ENCODE results near the gene ZNF792.
"Not testable (repeated sequence)": the region's sequence is repeated elsewhere in the genome, so short reads cannot be mapped to it uniquely, and the experiment has no call there.

Gene ZNF792

GRCh38 chr19:34994286-34994642, 30.2 kb upstream of the ZNF792 start:
- TF ChIP-seq CTCF (IDR thresholded peaks at IDR 0.05; ENCODE audit: low read depth, low read length) (no peak), POLR2A (IDR thresholded peaks at IDR 0.05; ENCODE audit: extremely low read depth, insufficient read length) (no peak), MAX (IDR thresholded peaks at IDR 0.05; ENCODE audit: low read depth, low read length) (no peak), MYC (IDR thresholded peaks at IDR 0.05; ENCODE audit: low read depth, low read length) (no peak)
- no peak overlapping the region for H3K4me3 ChIP-seq (ENCODE audit: low read depth, low read length)
- DNase-seq (ENCODE audit: low read depth), result no peak

- H3K4me3 ChIP-seq (ENCODE audit: low read depth, low read length); DNase-seq (ENCODE audit: low read depth): not testable (repeated sequence)
Measured at GRCh38 chr19:34992582-34992981, 28.6 kb upstream of the ZNF792 start.

GRCh38 chr19:34991542-34992333, 27.7 kb upstream of the ZNF792 start:
- no peak overlapping the region for H3K4me3 ChIP-seq (ENCODE audit: low read depth, low read length)
- DNase-seq (ENCODE audit: low read depth), result no peak
- no peak for TF ChIP-seq MYC (IDR thresholded peaks at IDR 0.05; ENCODE audit: low read depth, low read length)
- TF ChIP-seq MAX (IDR thresholded peaks at IDR 0.05; ENCODE audit: low read depth, low read length), result no peak
- no peak for TF ChIP-seq CTCF (IDR thresholded peaks at IDR 0.05; ENCODE audit: low read depth, low read length)
- TF ChIP-seq POLR2A (IDR thresholded peaks at IDR 0.05; ENCODE audit: extremely low read depth, insufficient read length), result no peak

- no peak for DNase-seq (ENCODE audit: low read depth)
Measured at GRCh38 chr19:34990578-34991192, 26.7 kb upstream of the ZNF792 start.

GRCh38 chr19:34989298-34989697, 25.3 kb upstream of the ZNF792 start:
- H3K4me3 ChIP-seq (ENCODE audit: low read depth, low read length), result no peak overlapping the region

More at GRCh38 chr19:34990578-34991192, 26.7 kb upstream of the ZNF792 start:
- no peak overlapping the region for H3K4me3 ChIP-seq (ENCODE audit: low read depth, low read length)
- no peak for TF ChIP-seq CTCF (IDR thresholded peaks at IDR 0.05; ENCODE audit: low read depth, low read length)
- TF ChIP-seq POLR2A (IDR thresholded peaks at IDR 0.05; ENCODE audit: extremely low read depth, insufficient read length), result no peak
- no peak for TF ChIP-seq MYC (IDR thresholded peaks at IDR 0.05; ENCODE audit: low read depth, low read length)
- TF ChIP-seq MAX (IDR thresholded peaks at IDR 0.05; ENCODE audit: low read depth, low read length), result no peak

More at GRCh38 chr19:34989298-34989697, 25.3 kb upstream of the ZNF792 start:
- TF ChIP-seq CTCF (IDR thresholded peaks at IDR 0.05; ENCODE audit: low read depth, low read length) (no peak), MYC (IDR thresholded peaks at IDR 0.05; ENCODE audit: low read depth, low read length) (no peak), MAX (IDR thresholded peaks at IDR 0.05; ENCODE audit: low read depth, low read length) (no peak), POLR2A (IDR thresholded peaks at IDR 0.05; ENCODE audit: extremely low read depth, insufficient read length) (no peak)
- DNase-seq (ENCODE audit: low read depth), result no peak
